Muscle layer of duodenum (tissue), 2 donors: ENCODE results near the gene AXL.
"Not testable (repeated sequence)": the region's sequence is repeated elsewhere in the genome, so short reads cannot be mapped to it uniquely, and the experiment has no call there.

Experiments
- H3K27ac ChIP-seq: one replicate; pipeline ENCODE4 v1.7.0; 2013; ENCODE audit warnings: mild to moderate bottlenecking, low read length
- H3K27me3 ChIP-seq: one replicate; pipeline ENCODE4 v1.7.0; 2013; ENCODE audit warnings: low read depth, mild to moderate bottlenecking, control low read depth, low read length
- H3K36me3 ChIP-seq, 2 donors: one replicate each; pipeline ENCODE4 v1.7.0; 2013; ENCODE audit warnings: low read length in 2 of 2, control low read depth in 1 of 2, mild to moderate bottlenecking in 1 of 2; ENCODE audit not compliant: insufficient read depth in 2 of 2, control insufficient read depth in 1 of 2
- H3K4me1 ChIP-seq, 2 donors: one replicate each; pipeline ENCODE4 v1.7.0; 2013; ENCODE audit warnings: low read length in 2 of 2, mild to moderate bottlenecking in 2 of 2, control low read depth in 1 of 2, moderate library complexity in 1 of 2; ENCODE audit not compliant: insufficient read depth in 2 of 2, control insufficient read depth in 1 of 2
- H3K4me3 ChIP-seq, 2 donors: one replicate each; pipeline ENCODE4 v1.7.0; 2013; ENCODE audit warnings: low read length in 2 of 2, low read depth in 1 of 2, mild to moderate bottlenecking in 1 of 2
- H3K9me3 ChIP-seq, 2 donors: one replicate each; pipeline ENCODE4 v1.7.0; 2013; ENCODE audit warnings: low read length in 2 of 2, control low read depth in 1 of 2, mild to moderate bottlenecking in 1 of 2; ENCODE audit not compliant: control insufficient read depth in 1 of 2
- donor health status: healthy.

The AXL gene

DNA sequence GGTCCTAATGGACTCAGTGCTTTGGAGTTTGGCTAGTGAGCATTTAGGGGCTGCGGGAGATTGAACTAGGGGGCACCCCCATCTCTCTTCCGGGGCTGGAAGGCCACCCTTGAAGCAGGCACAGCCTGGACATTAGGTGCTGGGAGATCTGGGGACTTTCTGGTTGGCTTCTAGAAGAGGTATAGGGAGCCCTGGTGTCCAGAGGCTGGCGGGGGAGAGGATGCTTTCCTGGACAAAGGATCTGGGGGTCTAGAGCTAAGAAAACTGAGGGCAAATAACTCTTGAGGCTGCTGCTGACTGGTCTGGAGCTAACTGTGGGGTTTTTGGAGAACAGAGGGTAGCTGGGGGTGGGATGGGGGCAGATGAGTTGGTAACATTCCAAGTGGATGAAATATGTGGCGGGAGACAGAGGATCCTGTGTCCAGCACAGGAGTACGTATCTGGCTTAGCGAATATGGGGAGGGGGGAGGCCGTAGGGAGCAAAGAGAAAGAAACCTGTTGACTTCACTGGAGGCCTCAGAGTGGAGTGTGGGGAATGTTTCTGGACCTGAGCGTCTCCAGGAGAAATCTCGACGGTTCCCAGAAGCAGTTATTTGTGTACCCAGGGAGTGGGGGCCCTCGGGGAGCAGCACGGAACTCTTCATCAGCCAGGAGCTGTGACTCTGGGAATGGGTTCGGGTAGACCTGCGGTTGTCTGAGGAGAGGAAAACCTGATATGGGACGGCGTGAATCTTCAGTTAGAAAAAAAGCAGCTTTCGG lies 46.6 kb downstream of the AXL start:
- Histone ChIP-seq H3K27me3 (no peaks in the 10 kb centered on the region), H3K27ac (peak overlapping the region; percentile 82), H3K36me3 (peaks cover 18 to 31% of the 10 kb centered on the region in 2 donors), H3K9me3 (no peaks in the 10 kb centered on the region), H3K4me3 (peak overlapping the region; percentile 86 to 90), H3K4me1 (peaks cover 12 to 33% of the 10 kb centered on the region in 2 donors)

- no peaks in the 10 kb centered on the region for H3K9me3 ChIP-seq
- no peak overlapping the region for H3K4me3 ChIP-seq
- H3K4me1 ChIP-seq = peaks cover 12 to 26% of the 10 kb centered on the region in 2 donors
- peaks cover 52 to 60% of the 10 kb centered on the region in 2 donors for H3K36me3 ChIP-seq
- H3K27ac ChIP-seq = no peak overlapping the region
- H3K27me3 ChIP-seq = no peaks in the 10 kb centered on the region
These were observed 50.0 kb downstream of the AXL start for GRCh38 chr19:41269055-41269454.

GRCh38 chr19:41269571-41269970 lies 50.5 kb downstream of the AXL start:
- no peak overlapping the region for H3K4me3 ChIP-seq
- no peak overlapping the region for H3K27ac ChIP-seq
- H3K36me3 ChIP-seq = peaks cover 57 to 60% of the 10 kb centered on the region in 2 donors
- no peaks in the 10 kb centered on the region for H3K27me3 ChIP-seq
- peaks cover 12 to 26% of the 10 kb centered on the region in 2 donors for H3K4me1 ChIP-seq
- H3K9me3 ChIP-seq = no peaks in the 10 kb centered on the region

DNA sequence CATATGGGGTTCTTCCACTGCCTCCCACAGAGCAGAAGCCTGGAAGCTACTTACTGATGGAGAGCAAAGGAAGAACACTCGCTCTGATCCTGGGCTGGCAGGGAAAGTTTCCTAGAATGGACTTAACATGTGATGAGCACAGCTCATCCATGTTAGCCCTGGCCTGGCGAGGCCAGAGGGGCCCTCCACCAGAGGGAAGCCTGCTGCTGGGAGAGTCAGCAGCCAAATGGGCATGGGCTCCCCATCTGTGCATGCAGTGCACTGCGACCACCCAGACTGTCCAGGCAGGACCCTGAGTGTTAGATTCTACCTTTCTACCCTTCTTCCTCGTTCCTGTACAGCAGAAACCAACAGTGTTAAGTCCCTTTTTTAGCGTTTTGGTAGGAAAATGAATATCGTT lies 54.1 kb downstream of the AXL start:
- H3K36me3 ChIP-seq = peaks cover 78 to 91% of the 10 kb centered on the region in 2 donors

DNA sequence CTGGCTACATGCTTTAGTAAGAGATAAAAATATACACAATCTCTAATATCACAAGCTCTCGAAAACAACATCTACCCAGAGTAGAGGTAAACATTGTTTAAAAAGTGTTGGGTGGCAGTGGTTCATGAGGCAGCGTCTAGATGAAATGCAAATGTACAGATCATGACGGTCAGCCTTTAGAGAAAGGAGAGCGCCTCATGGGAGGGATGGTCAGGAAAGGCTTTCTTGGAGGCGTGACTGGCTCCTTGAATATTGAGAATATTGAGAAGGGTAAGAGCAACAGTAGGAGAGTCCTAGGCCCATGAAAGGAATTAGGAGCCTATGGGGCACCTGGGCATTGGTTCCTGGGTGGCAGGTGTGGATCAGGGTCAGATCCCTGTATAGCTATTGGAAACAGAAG lies 55.8 kb downstream of the AXL start:
- H3K27me3 ChIP-seq = no peaks in the 10 kb centered on the region
- H3K4me3 ChIP-seq = no peak overlapping the region
- H3K27ac ChIP-seq = no peak overlapping the region
- no peaks in the 10 kb centered on the region for H3K4me1 ChIP-seq
- H3K36me3 ChIP-seq = peaks cover 77 to 90% of the 10 kb centered on the region in 2 donors
- H3K9me3 ChIP-seq = no peaks in the 10 kb centered on the region

More for the DNA sequence above, 54.1 kb downstream of the AXL start:
- H3K27me3 ChIP-seq = no peaks in the 10 kb centered on the region
- no peak overlapping the region for H3K4me3 ChIP-seq
- H3K27ac ChIP-seq = no peak overlapping the region
- H3K9me3 ChIP-seq = no peaks in the 10 kb centered on the region
- H3K4me1 ChIP-seq = peaks cover 0 to under 1% of the 10 kb centered on the region in 2 donors

GRCh38 chr19:41276231-41276630 lies 57.2 kb downstream of the AXL start:
- peaks cover 85 to 96% of the 10 kb centered on the region in 2 donors for H3K36me3 ChIP-seq
- H3K27me3 ChIP-seq = no peaks in the 10 kb centered on the region
- no peaks in the 10 kb centered on the region for H3K4me1 ChIP-seq
- H3K9me3 ChIP-seq = no peaks in the 10 kb centered on the region
- H3K27ac ChIP-seq = no peak overlapping the region
- H3K4me3 ChIP-seq = no peak overlapping the region

GRCh38 chr19:41278478-41278877 lies 59.5 kb downstream of the AXL start:
- Histone ChIP-seq H3K36me3 (peaks cover 72 to 94% of the 10 kb centered on the region in 2 donors), H3K27ac (no peak overlapping the region), H3K4me3 (no peak overlapping the region), H3K27me3 (no peaks in the 10 kb centered on the region), H3K4me1 (no peaks in the 10 kb centered on the region), H3K9me3 (no peaks in the 10 kb centered on the region)

DNA sequence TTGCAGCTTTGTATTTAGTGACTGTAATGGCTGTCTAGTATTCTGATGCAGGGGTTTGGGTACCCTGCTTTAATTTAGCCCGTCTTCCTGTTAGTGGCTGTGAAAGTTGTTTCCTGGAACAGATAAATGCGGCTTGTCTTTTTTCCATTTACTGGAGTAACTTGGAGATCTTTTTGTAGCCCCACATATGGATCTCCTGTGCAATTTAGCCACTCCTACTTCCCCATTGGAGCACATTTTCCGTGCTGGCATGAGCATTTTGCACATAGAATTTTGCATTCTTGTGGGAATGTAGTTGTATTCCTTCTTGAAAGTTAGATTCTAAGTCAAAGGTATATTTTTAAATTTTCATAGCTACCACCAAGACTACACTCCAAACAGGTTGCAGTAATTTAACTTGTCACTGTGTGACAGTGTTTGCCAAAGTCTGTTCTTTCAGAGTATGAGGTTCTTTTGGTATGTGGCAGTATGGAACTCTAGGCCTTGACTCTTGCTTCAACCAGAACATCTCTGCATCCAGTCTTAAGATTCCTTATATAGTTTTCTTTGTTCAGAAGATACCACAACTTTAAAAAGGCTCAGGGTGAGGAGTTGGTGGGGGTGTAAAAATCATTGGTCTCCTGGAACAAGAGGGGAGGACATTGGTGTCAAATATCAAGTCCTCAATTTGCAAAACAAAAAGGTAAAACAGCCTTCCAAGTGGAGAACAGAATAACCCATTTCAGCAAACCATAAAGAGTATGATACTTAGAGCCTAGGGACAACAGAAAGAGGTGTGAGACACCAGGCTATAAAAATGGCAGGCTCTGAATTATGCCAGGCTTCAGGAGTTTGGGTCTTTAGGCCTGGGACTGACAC lies 69.9 kb downstream of the AXL start:
- H3K27ac ChIP-seq = no peak overlapping the region
- H3K27me3 ChIP-seq = no peaks in the 10 kb centered on the region
- H3K36me3 ChIP-seq = peaks cover 52 to 71% of the 10 kb centered on the region in 2 donors
- H3K4me1 ChIP-seq = peaks cover 0 to 7% of the 10 kb centered on the region in 2 donors
- H3K9me3 ChIP-seq = no peaks in the 10 kb centered on the region
- H3K4me3 ChIP-seq = no peak overlapping the region

GRCh38 chr19:41289814-41290213 lies 70.8 kb downstream of the AXL start:
- H3K4me3 ChIP-seq, H3K27ac ChIP-seq: not testable (repeated sequence)
- peaks cover 58 to 71% of the 10 kb centered on the region in 2 donors for H3K36me3 ChIP-seq

GRCh38 chr19:41294393-41294792 lies 75.4 kb downstream of the AXL start:
- Histone ChIP-seq H3K27me3 (no peaks in the 10 kb centered on the region), H3K36me3 (peaks cover 67 to 84% of the 10 kb centered on the region in 2 donors), H3K4me1 (peaks cover 25 to 35% of the 10 kb centered on the region in 2 donors), H3K9me3 (no peaks in the 10 kb centered on the region), H3K27ac (no peak overlapping the region), H3K4me3 (no peak overlapping the region)

More at GRCh38 chr19:41289814-41290213, 70.8 kb downstream of the AXL start:
- H3K4me1 ChIP-seq, H3K9me3 ChIP-seq, H3K27me3 ChIP-seq: not testable (repeated sequence)

DNA sequence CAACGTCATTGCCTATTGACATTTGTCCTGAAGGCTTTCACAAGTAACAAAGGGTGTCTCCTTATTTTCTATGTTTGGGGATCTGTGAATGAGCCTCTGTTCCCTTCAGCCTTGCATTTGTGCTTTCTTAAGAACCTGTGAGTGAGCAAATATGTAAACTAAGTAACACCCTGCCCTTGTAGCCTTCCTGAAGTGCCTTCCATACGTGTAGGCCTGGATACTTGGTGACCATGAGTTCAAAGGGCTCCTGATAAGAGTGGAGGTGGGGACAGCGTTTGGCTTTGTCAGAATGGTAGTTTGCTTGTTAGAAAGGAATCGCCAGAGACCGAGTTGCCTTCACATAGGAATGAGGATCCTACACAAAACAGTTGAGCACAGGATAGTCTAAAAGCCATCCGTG lies 76.5 kb downstream of the AXL start:
- Histone ChIP-seq H3K27me3 (no peaks in the 10 kb centered on the region), H3K9me3 (no peaks in the 10 kb centered on the region), H3K36me3 (peaks cover 66 to 80% of the 10 kb centered on the region in 2 donors), H3K4me3 (no peak overlapping the region), H3K27ac (peak overlapping the region; percentile 11), H3K4me1 (peaks cover 32 to 46% of the 10 kb centered on the region in 2 donors)
